HEK293 (cell line): ENCODE results near the gene PPM1F.

ENCODE experiments used
- BCL11B ChIP-seq: fragments of 450-650 bp; formaldehyde crosslinking; IDR thresholded peaks from 2 replicates; pipeline ENCODE4 v1.5.1; 2016; ENCODE audit warnings: low read depth, missing biosample characterization, missing genetic modification characterization
- FEZF1 ChIP-seq: fragments of 450-650 bp; formaldehyde crosslinking; IDR thresholded peaks from 2 replicates; pipeline ENCODE4 v1.5.1; 2016; ENCODE audit warnings: missing biosample characterization, missing genetic modification characterization
- HOXA7 ChIP-seq: sonication (generic); formaldehyde crosslinking; IDR thresholded peaks from 2 replicates; pipeline ENCODE4 v1.8.1; 2022; ENCODE audit warnings: missing genetic modification reagents, borderline replicate concordance
- KLF16 ChIP-seq: fragments of 450-650 bp; formaldehyde crosslinking; IDR thresholded peaks from 2 replicates; pipeline ENCODE4 v1.5.1; 2017; ENCODE audit warnings: missing biosample characterization, missing genetic modification characterization
- MZF1 ChIP-seq: fragments of 450-650 bp; formaldehyde crosslinking; IDR thresholded peaks from 2 replicates; pipeline ENCODE4 v1.5.1; 2017; ENCODE audit warnings: missing biosample characterization, missing genetic modification characterization, borderline replicate concordance
- SALL2 ChIP-seq: fragments of 450-650 bp; formaldehyde crosslinking; IDR thresholded peaks from 2 replicates; pipeline ENCODE4 v1.5.0; 2017; ENCODE audit warnings: missing biosample characterization, mild to moderate bottlenecking, missing genetic modification characterization, borderline replicate concordance
- SP2 ChIP-seq: fragments of 450-650 bp; formaldehyde crosslinking; IDR thresholded peaks from 2 replicates; pipeline ENCODE4 v1.5.1; 2016; ENCODE audit warnings: missing biosample characterization, missing genetic modification characterization
- WT1 ChIP-seq: fragments of 450-650 bp; formaldehyde crosslinking; IDR thresholded peaks from 2 replicates; pipeline ENCODE4 v1.5.1; 2016; ENCODE audit warnings: missing biosample characterization, missing genetic modification characterization
- ZFP41 ChIP-seq: fragments of 450-650 bp; formaldehyde crosslinking; IDR thresholded peaks from 2 replicates; pipeline ENCODE4 v1.5.1; 2016; ENCODE audit warnings: missing biosample characterization, missing genetic modification characterization, borderline replicate concordance
- ZNF16 ChIP-seq: fragments of 450-650 bp; formaldehyde crosslinking; IDR thresholded peaks from 2 replicates; pipeline ENCODE4 v1.5.1; 2016; ENCODE audit warnings: low read depth, missing biosample characterization, missing genetic modification characterization
- ZNF169 ChIP-seq: fragments of 450-650 bp; formaldehyde crosslinking; IDR thresholded peaks from 2 replicates; pipeline ENCODE4 v1.5.1; 2016; ENCODE audit warnings: missing biosample characterization, missing genetic modification characterization
- ZNF175 ChIP-seq: fragments of 450-650 bp; formaldehyde crosslinking; IDR thresholded peaks from 2 replicates; pipeline ENCODE4 v1.5.1; 2016; ENCODE audit warnings: missing biosample characterization, missing genetic modification characterization
- ZNF302 ChIP-seq: fragments of 450-650 bp; formaldehyde crosslinking; IDR thresholded peaks from 2 replicates; pipeline ENCODE4 v1.5.1; 2016; ENCODE audit warnings: missing biosample characterization, missing genetic modification characterization, low read depth
- ZNF311 ChIP-seq: fragments of 450-650 bp; formaldehyde crosslinking; IDR thresholded peaks from 2 replicates; pipeline ENCODE4 v1.5.1; 2017; ENCODE audit warnings: missing biosample characterization, missing genetic modification characterization, borderline replicate concordance
- ZNF391 ChIP-seq: fragments of 450-650 bp; formaldehyde crosslinking; IDR thresholded peaks from 2 replicates; pipeline ENCODE4 v1.5.1; 2016; ENCODE audit warnings: low read depth, missing biosample characterization, missing genetic modification characterization, borderline replicate concordance
- ZNF48 ChIP-seq: fragments of 450-650 bp; formaldehyde crosslinking; IDR thresholded peaks from 2 replicates; pipeline ENCODE4 v1.5.1; 2016; ENCODE audit warnings: missing biosample characterization, missing genetic modification characterization
- ZNF501 ChIP-seq: fragments of 450-650 bp; formaldehyde crosslinking; IDR thresholded peaks from 2 replicates; pipeline ENCODE4 v1.5.1; 2016; ENCODE audit warnings: missing biosample characterization, missing genetic modification characterization
- ZNF510 ChIP-seq: fragments of 450-650 bp; formaldehyde crosslinking; IDR thresholded peaks from 2 replicates; pipeline ENCODE4 v1.5.1; 2018; ENCODE audit warnings: mild to moderate bottlenecking, missing genetic modification characterization, missing biosample characterization; ENCODE audit not compliant: insufficient replicate concordance
- ZNF530 ChIP-seq: fragments of 450-650 bp; formaldehyde crosslinking; IDR thresholded peaks from 2 replicates; pipeline ENCODE4 v1.5.1; 2016; ENCODE audit warnings: low read depth, missing biosample characterization, missing genetic modification characterization
- ZNF555 ChIP-seq: fragments of 450-650 bp; formaldehyde crosslinking; conservative IDR thresholded peaks from 2 replicates; pipeline ENCODE4 v1.5.1; 2017; ENCODE audit warnings: missing biosample characterization, mild to moderate bottlenecking, missing genetic modification characterization, inconsistent platforms
- ZNF585B ChIP-seq: fragments of 450-650 bp; formaldehyde crosslinking; IDR thresholded peaks from 2 replicates; pipeline ENCODE4 v1.5.1; 2016; ENCODE audit warnings: missing biosample characterization, missing genetic modification characterization
- ZNF596 ChIP-seq: fragments of 450-650 bp; IDR thresholded peaks from 2 replicates; pipeline ENCODE4 v1.5.0; 2018; ENCODE audit warnings: missing biosample characterization, mild to moderate bottlenecking, missing genetic modification characterization, moderate library complexity
- ZNF610 ChIP-seq: fragments of 450-650 bp; formaldehyde crosslinking; IDR thresholded peaks from 2 replicates; pipeline ENCODE4 v1.5.1; 2016; ENCODE audit warnings: missing biosample characterization, missing genetic modification characterization, borderline replicate concordance
- ZNF777 ChIP-seq: fragments of 450-650 bp; formaldehyde crosslinking; IDR thresholded peaks from 2 replicates; pipeline ENCODE4 v1.5.1; 2017; ENCODE audit warnings: missing biosample characterization, missing genetic modification characterization, borderline replicate concordance
- ZNF837 ChIP-seq: fragments of 450-650 bp; formaldehyde crosslinking; IDR thresholded peaks from 2 replicates; pipeline ENCODE4 v1.5.1; 2016; ENCODE audit warnings: missing biosample characterization, missing genetic modification characterization
- TF ChIP-seq, protein P1 (sequence below): fragments of 450-650 bp; formaldehyde crosslinking; IDR thresholded peaks from 2 replicates; pipeline ENCODE4 v1.5.1; 2016; ENCODE audit warnings: missing biosample characterization, missing genetic modification characterization
- TF ChIP-seq, protein P2 (sequence below): fragments of 450-650 bp; formaldehyde crosslinking; IDR thresholded peaks from 2 replicates; pipeline ENCODE4; 2016; ENCODE audit warnings: missing biosample characterization, missing genetic modification characterization
- TF ChIP-seq, protein P3 (sequence below): fragments of 450-650 bp; formaldehyde crosslinking; IDR thresholded peaks from 2 replicates; pipeline ENCODE4 v1.5.1; 2017; ENCODE audit warnings: missing biosample characterization, mild to moderate bottlenecking, missing genetic modification characterization, moderate library complexity
- TF ChIP-seq, protein P4 (sequence below): fragments of 450-650 bp; formaldehyde crosslinking; IDR thresholded peaks from 2 replicates; pipeline ENCODE4 v1.5.1; 2016; ENCODE audit warnings: missing biosample characterization, missing genetic modification characterization, low read depth
- TF ChIP-seq, protein P5 (sequence below): fragments of 450-650 bp; formaldehyde crosslinking; IDR thresholded peaks from 2 replicates; pipeline ENCODE4 v1.5.1; 2016; ENCODE audit warnings: missing biosample characterization, missing genetic modification characterization
- TF ChIP-seq, protein P6 (sequence below): fragments of 450-650 bp; formaldehyde crosslinking; IDR thresholded peaks from 2 replicates; pipeline ENCODE4 v1.5.1; 2016; ENCODE audit warnings: missing biosample characterization, missing genetic modification characterization

The PPM1F gene

DNA sequence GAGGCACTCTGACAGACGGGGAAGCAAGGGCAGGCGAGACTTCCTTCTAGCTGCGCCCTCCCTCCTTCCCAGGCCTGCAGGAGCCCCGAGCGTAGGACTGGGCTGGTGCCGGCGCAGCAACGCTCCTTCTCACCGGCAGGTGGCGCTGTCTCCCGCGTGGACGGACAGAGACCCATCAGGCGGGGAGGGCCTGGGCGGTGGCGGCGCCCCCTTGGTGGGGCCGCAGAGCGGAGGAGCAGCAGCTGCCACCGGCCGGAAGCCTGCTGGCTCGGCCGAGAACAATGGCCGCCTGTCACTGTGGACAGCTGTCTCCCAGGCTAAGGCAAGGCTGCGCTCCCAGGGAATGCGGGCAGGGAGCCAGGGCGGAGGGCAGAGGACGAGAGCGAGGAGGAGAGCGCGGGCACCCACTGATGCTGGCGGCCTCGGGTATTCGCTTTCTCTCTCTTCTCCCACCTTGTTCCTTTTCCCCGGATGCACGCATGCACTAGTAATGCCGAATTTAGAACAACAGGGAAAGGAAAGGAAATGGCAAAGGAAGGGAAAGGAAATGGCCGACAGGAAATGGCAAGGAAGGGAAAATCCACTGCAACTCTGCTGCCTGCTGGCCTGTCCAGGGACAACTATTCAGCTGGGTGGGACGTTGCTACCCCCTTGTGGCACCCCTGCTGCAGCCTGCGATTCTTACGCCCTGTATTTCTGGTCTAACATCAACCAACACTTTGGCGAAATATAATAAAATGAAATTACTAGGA, 14.4 kb downstream of the PPM1F start (continued):
- TF ChIP-seq, protein P1, sequence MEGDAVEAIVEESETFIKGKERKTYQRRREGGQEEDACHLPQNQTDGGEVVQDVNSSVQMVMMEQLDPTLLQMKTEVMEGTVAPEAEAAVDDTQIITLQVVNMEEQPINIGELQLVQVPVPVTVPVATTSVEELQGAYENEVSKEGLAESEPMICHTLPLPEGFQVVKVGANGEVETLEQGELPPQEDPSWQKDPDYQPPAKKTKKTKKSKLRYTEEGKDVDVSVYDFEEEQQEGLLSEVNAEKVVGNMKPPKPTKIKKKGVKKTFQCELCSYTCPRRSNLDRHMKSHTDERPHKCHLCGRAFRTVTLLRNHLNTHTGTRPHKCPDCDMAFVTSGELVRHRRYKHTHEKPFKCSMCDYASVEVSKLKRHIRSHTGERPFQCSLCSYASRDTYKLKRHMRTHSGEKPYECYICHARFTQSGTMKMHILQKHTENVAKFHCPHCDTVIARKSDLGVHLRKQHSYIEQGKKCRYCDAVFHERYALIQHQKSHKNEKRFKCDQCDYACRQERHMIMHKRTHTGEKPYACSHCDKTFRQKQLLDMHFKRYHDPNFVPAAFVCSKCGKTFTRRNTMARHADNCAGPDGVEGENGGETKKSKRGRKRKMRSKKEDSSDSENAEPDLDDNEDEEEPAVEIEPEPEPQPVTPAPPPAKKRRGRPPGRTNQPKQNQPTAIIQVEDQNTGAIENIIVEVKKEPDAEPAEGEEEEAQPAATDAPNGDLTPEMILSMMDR (tag by site-specific recombination): peak; percentile 99
- peak; percentile 82 for TF ChIP-seq ZNF391 (tag by site-specific recombination)
- TF ChIP-seq SP2: peak; percentile 42
- TF ChIP-seq, protein P2, sequence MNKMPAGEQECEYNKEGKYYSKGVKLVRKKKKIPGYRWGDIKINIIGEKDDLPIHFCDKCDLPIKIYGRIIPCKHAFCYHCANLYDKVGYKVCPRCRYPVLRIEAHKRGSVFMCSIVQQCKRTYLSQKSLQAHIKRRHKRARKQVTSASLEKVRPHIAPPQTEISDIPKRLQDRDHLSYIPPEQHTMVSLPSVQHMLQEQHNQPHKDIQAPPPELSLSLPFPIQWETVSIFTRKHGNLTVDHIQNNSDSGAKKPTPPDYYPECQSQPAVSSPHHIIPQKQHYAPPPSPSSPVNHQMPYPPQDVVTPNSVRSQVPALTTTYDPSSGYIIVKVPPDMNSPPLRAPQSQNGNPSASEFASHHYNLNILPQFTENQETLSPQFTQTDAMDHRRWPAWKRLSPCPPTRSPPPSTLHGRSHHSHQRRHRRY: no peak
- TF ChIP-seq, protein P3, sequence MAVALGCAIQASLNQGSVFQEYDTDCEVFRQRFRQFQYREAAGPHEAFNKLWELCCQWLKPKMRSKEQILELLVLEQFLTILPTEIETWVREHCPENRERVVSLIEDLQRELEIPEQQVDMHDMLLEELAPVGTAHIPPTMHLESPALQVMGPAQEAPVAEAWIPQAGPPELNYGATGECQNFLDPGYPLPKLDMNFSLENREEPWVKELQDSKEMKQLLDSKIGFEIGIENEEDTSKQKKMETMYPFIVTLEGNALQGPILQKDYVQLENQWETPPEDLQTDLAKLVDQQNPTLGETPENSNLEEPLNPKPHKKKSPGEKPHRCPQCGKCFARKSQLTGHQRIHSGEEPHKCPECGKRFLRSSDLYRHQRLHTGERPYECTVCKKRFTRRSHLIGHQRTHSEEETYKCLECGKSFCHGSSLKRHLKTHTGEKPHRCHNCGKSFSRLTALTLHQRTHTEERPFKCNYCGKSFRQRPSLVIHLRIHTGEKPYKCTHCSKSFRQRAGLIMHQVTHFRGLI (tag by site-specific recombination): no peak
- no peak for TF ChIP-seq MZF1
- TF ChIP-seq SALL2 (tag by site-specific recombination): no peak
- TF ChIP-seq ZNF777: no peak
- TF ChIP-seq KLF16 (tag by site-specific recombination): no peak; the same call in 1 of the 2 replicates
- TF ChIP-seq FEZF1 (tag by site-specific recombination): no peak; the same call in 1 of the 2 replicates
- no peak for TF ChIP-seq HOXA7 (CRISPR knock-in tag)
- no peak for TF ChIP-seq ZNF302 (tag by site-specific recombination)
- TF ChIP-seq ZNF596 (tag by site-specific recombination): no peak
- no peak for TF ChIP-seq ZNF169 (tag by site-specific recombination)
- no peak for TF ChIP-seq ZNF16
- 0 out of 2 replicates have a peak, but pooled peaks have one; percentile 76 for TF ChIP-seq ZNF501
- no peak for TF ChIP-seq ZNF311 (tag by site-specific recombination)
- TF ChIP-seq, protein P4, sequence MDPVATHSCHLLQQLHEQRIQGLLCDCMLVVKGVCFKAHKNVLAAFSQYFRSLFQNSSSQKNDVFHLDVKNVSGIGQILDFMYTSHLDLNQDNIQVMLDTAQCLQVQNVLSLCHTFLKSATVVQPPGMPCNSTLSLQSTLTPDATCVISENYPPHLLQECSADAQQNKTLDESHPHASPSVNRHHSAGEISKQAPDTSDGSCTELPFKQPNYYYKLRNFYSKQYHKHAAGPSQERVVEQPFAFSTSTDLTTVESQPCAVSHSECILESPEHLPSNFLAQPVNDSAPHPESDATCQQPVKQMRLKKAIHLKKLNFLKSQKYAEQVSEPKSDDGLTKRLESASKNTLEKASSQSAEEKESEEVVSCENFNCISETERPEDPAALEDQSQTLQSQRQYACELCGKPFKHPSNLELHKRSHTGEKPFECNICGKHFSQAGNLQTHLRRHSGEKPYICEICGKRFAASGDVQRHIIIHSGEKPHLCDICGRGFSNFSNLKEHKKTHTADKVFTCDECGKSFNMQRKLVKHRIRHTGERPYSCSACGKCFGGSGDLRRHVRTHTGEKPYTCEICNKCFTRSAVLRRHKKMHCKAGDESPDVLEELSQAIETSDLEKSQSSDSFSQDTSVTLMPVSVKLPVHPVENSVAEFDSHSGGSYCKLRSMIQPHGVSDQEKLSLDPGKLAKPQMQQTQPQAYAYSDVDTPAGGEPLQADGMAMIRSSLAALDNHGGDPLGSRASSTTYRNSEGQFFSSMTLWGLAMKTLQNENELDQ (tag by site-specific recombination): no peak
- TF ChIP-seq ZNF48 (tag by site-specific recombination): no peak
- TF ChIP-seq ZNF837 (tag by site-specific recombination): no peak
- no peak; the same call in 1 of the 2 replicates for TF ChIP-seq ZNF610 (tag by site-specific recombination)
- no peak for TF ChIP-seq ZNF585B (tag by site-specific recombination)
- TF ChIP-seq, protein P5, sequence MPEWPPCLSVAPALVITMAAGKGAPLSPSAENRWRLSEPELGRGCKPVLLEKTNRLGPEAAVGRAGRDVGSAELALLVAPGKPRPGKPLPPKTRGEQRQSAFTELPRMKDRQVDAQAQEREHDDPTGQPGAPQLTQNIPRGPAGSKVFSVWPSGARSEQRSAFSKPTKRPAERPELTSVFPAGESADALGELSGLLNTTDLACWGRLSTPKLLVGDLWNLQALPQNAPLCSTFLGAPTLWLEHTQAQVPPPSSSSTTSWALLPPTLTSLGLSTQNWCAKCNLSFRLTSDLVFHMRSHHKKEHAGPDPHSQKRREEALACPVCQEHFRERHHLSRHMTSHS (tag by site-specific recombination): no peak
- TF ChIP-seq, protein P6, sequence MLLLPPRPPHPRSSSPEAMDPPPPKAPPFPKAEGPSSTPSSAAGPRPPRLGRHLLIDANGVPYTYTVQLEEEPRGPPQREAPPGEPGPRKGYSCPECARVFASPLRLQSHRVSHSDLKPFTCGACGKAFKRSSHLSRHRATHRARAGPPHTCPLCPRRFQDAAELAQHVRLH: no peak
- TF ChIP-seq ZNF530 (tag by site-specific recombination): no peak
- TF ChIP-seq BCL11B (tag by site-specific recombination): peak; percentile 82; the same call in 1 of the 2 replicates
- 0 out of 2 replicates have a peak, but pooled peaks have one; percentile 23 for TF ChIP-seq WT1 (tag by site-specific recombination)
- no peak for TF ChIP-seq ZNF175 (tag by site-specific recombination)
- TF ChIP-seq ZNF555 (tag by site-specific recombination): no peak
- TF ChIP-seq ZFP41 (tag by site-specific recombination): no peak
- TF ChIP-seq ZNF510 (tag by site-specific recombination): no peak
